ENCODE data around the gene NMNAT2.

GRCh38 chr1:183363972-183364371, 54.2 kb downstream of the NMNAT2 start:
- TF ChIP-seq, protein P1, sequence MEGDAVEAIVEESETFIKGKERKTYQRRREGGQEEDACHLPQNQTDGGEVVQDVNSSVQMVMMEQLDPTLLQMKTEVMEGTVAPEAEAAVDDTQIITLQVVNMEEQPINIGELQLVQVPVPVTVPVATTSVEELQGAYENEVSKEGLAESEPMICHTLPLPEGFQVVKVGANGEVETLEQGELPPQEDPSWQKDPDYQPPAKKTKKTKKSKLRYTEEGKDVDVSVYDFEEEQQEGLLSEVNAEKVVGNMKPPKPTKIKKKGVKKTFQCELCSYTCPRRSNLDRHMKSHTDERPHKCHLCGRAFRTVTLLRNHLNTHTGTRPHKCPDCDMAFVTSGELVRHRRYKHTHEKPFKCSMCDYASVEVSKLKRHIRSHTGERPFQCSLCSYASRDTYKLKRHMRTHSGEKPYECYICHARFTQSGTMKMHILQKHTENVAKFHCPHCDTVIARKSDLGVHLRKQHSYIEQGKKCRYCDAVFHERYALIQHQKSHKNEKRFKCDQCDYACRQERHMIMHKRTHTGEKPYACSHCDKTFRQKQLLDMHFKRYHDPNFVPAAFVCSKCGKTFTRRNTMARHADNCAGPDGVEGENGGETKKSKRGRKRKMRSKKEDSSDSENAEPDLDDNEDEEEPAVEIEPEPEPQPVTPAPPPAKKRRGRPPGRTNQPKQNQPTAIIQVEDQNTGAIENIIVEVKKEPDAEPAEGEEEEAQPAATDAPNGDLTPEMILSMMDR (IDR thresholded peaks at IDR 0.05): no peak
- no peak for TF ChIP-seq POLR2A (IDR thresholded peaks at IDR 0.05)

Data from body of pancreas (tissue), 4 donors.